ENCODE results near the gene B9D2. TPM values are rescaled to one million over a fixed set of nuclear protein-coding genes. Genes with fewer than 3 reads are reported as not detected.
A peak's percentile ranks its signal among the peaks of the same experiment; 100 is the strongest.

The B9D2 gene
- total and polyA plus RNA-seq, 2 experiments from 2014 or later: 2.7 to 7.4 TPM

GRCh38 chr19:41308450-41309179 lies 55.3 kb downstream of the B9D2 start:
- Histone ChIP-seq H3K27ac (ENCODE audit: low read depth) (peak overlapping the region; percentile 90; the same call in 1 of the 2 replicates), H3K4me1 (ENCODE audit: insufficient read depth) (peaks cover 16% of the 10 kb centered on the region), H4K20me1 (replicated peaks; ENCODE audit: insufficient read depth) (peaks cover 5% of the 10 kb centered on the region; the same call in 1 of the 2 replicates), H3K4me2 (peak overlapping the region; percentile 86; the same call in 1 of the 2 replicates), H2AFZ (no peak overlapping the region), H3F3A (replicated peaks; ENCODE audit: low read depth) (peaks cover 50% of the 10 kb centered on the region), H3K27me3 (ENCODE audit: insufficient read depth) (no peaks in the 10 kb centered on the region), H3K9me2 (ENCODE audit: insufficient read depth) (no peaks in the 10 kb centered on the region), H3K4me3 (no peak overlapping the region), H3K36me3 (ENCODE audit: insufficient read depth) (peaks cover 38% of the 10 kb centered on the region), H3K79me2 (replicated peaks; ENCODE audit: insufficient read depth) (peaks cover 21% of the 10 kb centered on the region)
- Mint-ChIP-seq H3K4me3 (peak overlapping the region; percentile 93), H3K27ac (peak overlapping the region; percentile 74), H3K9me3 (no peaks in the 10 kb centered on the region; the same call in 2 of the 3 replicates), H3K27me3 (ENCODE audit: insufficient read depth, low read depth, poor library complexity) (peaks cover 34% of the 10 kb centered on the region), H3K36me3 (ENCODE audit: low read depth) (peaks cover 52% of the 10 kb centered on the region), H3K4me1 (peaks cover 24% of the 10 kb centered on the region)
- ATAC-seq (peak; percentile 68), DNase-seq (ENCODE audit: low spot score) (peak; percentile 96)
- no peak for TF ChIP-seq ZNF114 (CRISPR knock-in tag; IDR thresholded peaks at IDR 0.05)
- TF ChIP-seq POLR2AphosphoS5 (IDR thresholded peaks at IDR 0.05; ENCODE audit: low read depth): peak; percentile 56
- peak; percentile 98 to 99 for TF ChIP-seq CTCF (conservative IDR thresholded peaks at IDR 0.05; ENCODE audit: low read depth in 2 of 2)

GRCh38 chr19:41307954-41308449 lies 55.9 kb downstream of the B9D2 start:
- Histone ChIP-seq H4K20me1 (replicated peaks; ENCODE audit: insufficient read depth) (peaks cover 5% of the 10 kb centered on the region; the same call in 1 of the 2 replicates), H3K27me3 (ENCODE audit: insufficient read depth) (no peaks in the 10 kb centered on the region), H3K27ac (ENCODE audit: low read depth) (peak overlapping the region; percentile 90), H3K79me2 (replicated peaks; ENCODE audit: insufficient read depth) (peaks cover 21% of the 10 kb centered on the region), H3K4me3 (no peak overlapping the region), H3K9me2 (ENCODE audit: insufficient read depth) (no peaks in the 10 kb centered on the region), H3K36me3 (ENCODE audit: insufficient read depth) (peaks cover 44% of the 10 kb centered on the region), H2AFZ (no peak overlapping the region), H3F3A (replicated peaks; ENCODE audit: low read depth) (peaks cover 52% of the 10 kb centered on the region), H3K4me1 (ENCODE audit: insufficient read depth) (peaks cover 16% of the 10 kb centered on the region), H3K4me2 (no peak overlapping the region)
- DNase-seq (ENCODE audit: low spot score): no peak
- H3K4me3 Mint-ChIP-seq: no peak overlapping the region; the same call in 2 of the 3 replicates
- peaks cover 34% of the 10 kb centered on the region for H3K27me3 Mint-ChIP-seq (ENCODE audit: insufficient read depth, low read depth, poor library complexity)
- TF ChIP-seq POLR2AphosphoS5 (IDR thresholded peaks at IDR 0.05; ENCODE audit: low read depth): no peak
- no peak for TF ChIP-seq EZH2 (IDR thresholded peaks at IDR 0.05; ENCODE audit: low read depth, unreplicated experiment)
- no peak for TF ChIP-seq ZNF331 (CRISPR knock-in tag; IDR thresholded peaks at IDR 0.05; ENCODE audit: low read depth)
- no peak for TF ChIP-seq EZH2phosphoT487 (IDR thresholded peaks at IDR 0.05; ENCODE audit: unreplicated experiment)
- no peak for TF ChIP-seq REST (IDR thresholded peaks at IDR 0.05; ENCODE audit: unreplicated experiment)
- peak; percentile 15 for ATAC-seq
- H3K4me1 Mint-ChIP-seq: peaks cover 24% of the 10 kb centered on the region
- no peaks in the 10 kb centered on the region; the same call in 2 of the 3 replicates for H3K9me3 Mint-ChIP-seq
- peaks cover 52% of the 10 kb centered on the region for H3K36me3 Mint-ChIP-seq (ENCODE audit: low read depth)
- H3K27ac Mint-ChIP-seq: peak overlapping the region; percentile 74; the same call in 1 of the 2 replicates
